WTC11 (cell line): ENCODE measurements around the gene SPIRE2. TPM values are rescaled to one million over a fixed set of nuclear protein-coding genes. Genes with fewer than 3 reads are reported as not detected.

ENCODE experiments used
- ATAC-seq: fragments of 200-7000 bp; cut with Tn5 transposase; 2 replicates; pipeline ENCODE4 v1.10.0; 2021; ENCODE audit warnings: mild to moderate bottlenecking, moderate library complexity
- CTCF ChIA-PET: fragments of 300-600 bp; sonication (Branson Sonifier 250); formaldehyde crosslinking; loops from one replicate; lab custom pipeline; 2021; ENCODE audit warnings: antibody characterized with exemption; lab: Charles Lee
- POLR2A ChIA-PET: fragments of 350-600 bp; sonication (Branson Sonifier 250); formaldehyde crosslinking; loops from one replicate; lab custom pipeline; 2021; ENCODE audit warnings: antibody characterized with exemption; lab: Charles Lee
- DNase-seq: peaks from one replicate; pipeline ENCODE4 v3.0.0; 2021; ENCODE audit warnings: low spot score
- H3K27ac Mint-ChIP-seq: 2 replicates; pipeline ENCODE4 v1.8.0; 2021; ENCODE audit warnings: mixed read lengths
- H3K27me3 Mint-ChIP-seq: 2 replicates; pipeline ENCODE4 v1.8.0; 2021; ENCODE audit warnings: low read depth, mild to moderate bottlenecking, moderate library complexity, mixed read lengths
- H3K36me3 Mint-ChIP-seq: 2 replicates; pipeline ENCODE4 v1.8.0; 2021; ENCODE audit warnings: mixed read lengths
- H3K4me1 Mint-ChIP-seq: 2 replicates; pipeline ENCODE4 v1.8.0; 2022; ENCODE audit warnings: mixed read lengths
- H3K4me3 Mint-ChIP-seq: 2 replicates; pipeline ENCODE4 v1.8.0; 2021; ENCODE audit warnings: mild to moderate bottlenecking, moderate library complexity, mixed read lengths
- H3K9me3 Mint-ChIP-seq: 2 replicates; pipeline ENCODE4 v1.8.0; 2021; ENCODE audit warnings: mixed read lengths
- AR ChIP-seq: fragments of 250-450 bp; sonication (Bioruptor Pico); IDR thresholded peaks from 2 replicates; pipeline ENCODE4 v1.9.0; 2021; ENCODE audit warnings: mild to moderate bottlenecking
- ARID4B ChIP-seq: sonication (generic); formaldehyde crosslinking; IDR thresholded peaks from 2 replicates; pipeline ENCODE4 v1.8.0; 2023; ENCODE audit warnings: missing genetic modification reagents, mild to moderate bottlenecking, borderline replicate concordance
- CREB1 ChIP-seq: sonication (generic); formaldehyde crosslinking; IDR thresholded peaks from 2 replicates; pipeline ENCODE4 v1.8.0; 2023; ENCODE audit warnings: mild to moderate bottlenecking, missing genetic modification reagents
- ESRRA ChIP-seq: sonication (generic); formaldehyde crosslinking; IDR thresholded peaks from 2 replicates; pipeline ENCODE4 v1.8.1; 2022; ENCODE audit warnings: mild to moderate bottlenecking, missing genetic modification reagents, borderline replicate concordance
- FOXK1 ChIP-seq: sonication (generic); formaldehyde crosslinking; IDR thresholded peaks from 2 replicates; pipeline ENCODE4 v1.8.0; 2022; ENCODE audit warnings: mild to moderate bottlenecking, moderate library complexity, missing genetic modification reagents
- FOXP1 ChIP-seq: sonication (generic); formaldehyde crosslinking; IDR thresholded peaks from 2 replicates; pipeline ENCODE4 v1.8.0; 2022; ENCODE audit warnings: missing genetic modification reagents, mild to moderate bottlenecking, moderate library complexity, borderline replicate concordance
- IRF1 ChIP-seq: sonication (generic); formaldehyde crosslinking; IDR thresholded peaks from 2 replicates; pipeline ENCODE4 v1.8.0; 2023; ENCODE audit warnings: missing genetic modification reagents
- MLX ChIP-seq: sonication (generic); formaldehyde crosslinking; IDR thresholded peaks from 2 replicates; pipeline ENCODE4 v1.8.1; 2023; ENCODE audit warnings: mild to moderate bottlenecking, missing genetic modification reagents, moderate library complexity
- NR1H2 ChIP-seq: sonication (generic); formaldehyde crosslinking; IDR thresholded peaks from 2 replicates; pipeline ENCODE4 v1.9.0; 2021; ENCODE audit warnings: mild to moderate bottlenecking, moderate library complexity, missing genetic modification reagents
- NR2C2 ChIP-seq: sonication (generic); formaldehyde crosslinking; IDR thresholded peaks from 2 replicates; pipeline ENCODE4 v1.8.0; 2022; ENCODE audit warnings: mild to moderate bottlenecking, missing genetic modification reagents
- OVOL2 ChIP-seq: fragments of 250-450 bp; sonication (Bioruptor Pico); IDR thresholded peaks from 2 replicates; pipeline ENCODE4 v1.9.0; 2021; ENCODE audit warnings: mild to moderate bottlenecking, borderline replicate concordance
- PRDM15 ChIP-seq: sonication (generic); formaldehyde crosslinking; IDR thresholded peaks from 2 replicates; pipeline ENCODE4 v1.8.0; 2022; ENCODE audit warnings: missing genetic modification reagents
- RELA ChIP-seq: sonication (generic); formaldehyde crosslinking; IDR thresholded peaks from 2 replicates; pipeline ENCODE4 v1.8.1; 2022; ENCODE audit warnings: missing genetic modification reagents, mild to moderate bottlenecking, borderline replicate concordance
- RORB ChIP-seq: fragments of 250-450 bp; sonication (Bioruptor Pico); IDR thresholded peaks from 2 replicates; pipeline ENCODE4 v1.9.0; 2021; ENCODE audit warnings: mild to moderate bottlenecking
- SP1 ChIP-seq: sonication (generic); formaldehyde crosslinking; conservative IDR thresholded peaks from 2 replicates; pipeline ENCODE4 v1.8.1; 2022; ENCODE audit warnings: missing genetic modification reagents
- ZBTB21 ChIP-seq: sonication (generic); formaldehyde crosslinking; IDR thresholded peaks from 2 replicates; pipeline ENCODE4 v1.8.1; 2023; ENCODE audit warnings: mild to moderate bottlenecking, missing genetic modification reagents, borderline replicate concordance
- ZNF121 ChIP-seq: sonication (generic); formaldehyde crosslinking; IDR thresholded peaks from 2 replicates; pipeline ENCODE4 v1.8.0; 2023; ENCODE audit warnings: missing genetic modification reagents
- ZNF425 ChIP-seq: fragments of 250-450 bp; sonication (Bioruptor Pico); conservative IDR thresholded peaks from 2 replicates; pipeline ENCODE4 v1.9.0; 2021; ENCODE audit warnings: mild to moderate bottlenecking
- ZNF532 ChIP-seq: fragments of 250-450 bp; sonication (Bioruptor Pico); IDR thresholded peaks from 2 replicates; pipeline ENCODE4 v1.9.0; 2021; ENCODE audit warnings: mild to moderate bottlenecking, borderline replicate concordance
- total RNA-seq: library from RNA; stranded (reverse); gene quantifications from 3 replicates; pipeline ENCODE4 v1.2.3, GENCODE V29; 2021

SPIRE2 gene
- total RNA-seq, 1 experiment from 2014 or later: 19.7 TPM

GRCh38 chr16:89847940-89848297 is 19.6 kb downstream of the SPIRE2 start (continued):
- no peak for TF ChIP-seq FOXK1 (CRISPR knock-in tag)
- no peak for TF ChIP-seq ESRRA (CRISPR knock-in tag)
- no peak for TF ChIP-seq OVOL2
- no peak for TF ChIP-seq ZBTB21 (CRISPR knock-in tag)
- TF ChIP-seq CREB1: no peak
- TF ChIP-seq RELA: no peak
- TF ChIP-seq ZNF532 (CRISPR knock-in tag): no peak
- no peak for TF ChIP-seq FOXP1 (CRISPR knock-in tag)
- no peak for TF ChIP-seq AR (CRISPR knock-in tag)
- no peak for TF ChIP-seq IRF1 (CRISPR knock-in tag)
- TF ChIP-seq MLX: no peak
- TF ChIP-seq RORB (CRISPR knock-in tag): no peak
- TF ChIP-seq PRDM15: no peak
- no peak for TF ChIP-seq NR2C2

- peaks cover 3% of the 10 kb centered on the region; the same call in 1 of the 2 replicates for H3K4me1 Mint-ChIP-seq
- peak overlapping the region; percentile 80; the same call in 1 of the 2 replicates for H3K27ac Mint-ChIP-seq
- H3K9me3 Mint-ChIP-seq: no peaks in the 10 kb centered on the region
- 0 out of 2 replicates have a peak, but pooled peaks cover 2% of the 10 kb centered on the region for H3K36me3 Mint-ChIP-seq
- no peak overlapping the region for H3K4me3 Mint-ChIP-seq
- ChIA-PET POLR2A (interaction anchor here (0.7 kb wide), 1 partner anchor 140 kb away, joined by 4 read pairs; no protein-coding TSS in a partner anchor), CTCF (interaction anchor here (1.0 kb wide), 1 partner anchor 12 kb away, joined by 3 read pairs; no protein-coding TSS in a partner anchor)
- DNase-seq: no peak
- ATAC-seq: no peak
- H3K27me3 Mint-ChIP-seq: no peaks in the 10 kb centered on the region
- no peak for TF ChIP-seq NR1H2 (CRISPR knock-in tag)
- no peak for TF ChIP-seq ZNF425 (CRISPR knock-in tag)
- no peak for TF ChIP-seq ZNF121
- TF ChIP-seq SP1: no peak
- no peak for TF ChIP-seq ARID4B (CRISPR knock-in tag)
Observed at GRCh38 chr16:89848974-89849373, 20.7 kb downstream of the SPIRE2 start.
